ENCODE data around the gene NKAIN4.

DNA sequence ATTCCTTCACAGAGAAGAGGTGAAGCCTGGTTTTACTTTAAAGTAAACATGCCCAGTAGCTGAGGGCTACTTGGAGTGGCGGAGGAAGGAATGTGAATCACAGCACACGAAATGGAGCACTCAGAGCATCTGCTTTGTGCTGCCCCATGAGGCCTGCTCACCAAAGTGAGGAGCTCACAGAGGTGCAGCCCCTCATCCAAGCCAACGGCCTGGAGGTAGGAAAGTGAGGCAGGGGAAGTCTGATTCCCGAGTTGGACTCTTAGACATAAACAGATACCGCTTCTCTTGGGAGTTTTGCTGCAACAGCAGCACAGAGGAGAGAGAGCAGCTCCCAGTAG lies 41.9 kb downstream of the NKAIN4 start:
- TF ChIP-seq CTCF (IDR thresholded peaks at IDR 0.05 in 4 of 5, conservative IDR thresholded peaks at IDR 0.05 in 1 of 5) (no peak), POLR2A (IDR thresholded peaks at IDR 0.05) (no peak)

All from gastrocnemius medialis (tissue), 4 donors.